Measurements from ENCODE around the gene DUSP15. TPM values are rescaled to one million over a fixed set of nuclear protein-coding genes. Genes with fewer than 3 reads are reported as not detected.

The DUSP15 gene
- total and polyA plus RNA-seq, 2 of the 8 experiments (the other 6 are each of a cell fraction or from before 2014, with no cell fraction given) = 0.91 to 3.2 TPM

DNA sequence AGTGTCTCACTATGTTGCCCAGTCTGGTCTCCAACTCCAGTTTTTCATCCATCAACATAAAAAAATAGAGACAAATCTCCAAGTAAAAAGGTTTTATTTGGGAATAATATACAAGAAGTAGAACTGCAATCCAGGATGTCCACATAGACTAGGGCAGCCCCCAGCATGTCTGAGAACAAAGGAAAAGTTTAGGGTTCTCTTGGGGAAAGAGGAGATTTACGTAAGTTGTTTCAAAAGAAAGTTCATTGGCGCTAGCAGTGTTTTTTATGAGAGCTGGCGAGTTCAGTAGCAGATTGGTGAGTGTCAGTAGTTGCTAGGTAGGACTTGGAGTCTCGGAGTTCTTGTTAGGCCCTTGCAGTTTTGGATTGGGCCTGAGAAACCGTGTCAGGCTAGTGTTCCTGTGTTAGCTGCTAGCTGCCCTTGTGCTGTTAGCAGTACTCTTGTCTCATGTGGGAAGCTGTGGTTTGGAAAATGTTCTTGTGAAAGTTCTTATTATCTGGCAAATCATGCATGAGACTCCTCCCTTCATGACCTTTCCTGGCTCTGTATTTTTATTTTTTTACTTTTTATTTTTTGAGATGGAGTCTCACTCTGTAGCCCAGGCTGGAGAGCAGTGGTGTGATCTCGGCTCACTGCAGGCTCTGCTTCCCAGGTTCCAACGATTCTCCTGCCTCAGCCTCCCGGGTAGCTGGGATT, 24.8 kb upstream of the DUSP15 start:
- H3K4me3 ChIP-seq (ENCODE audit: extremely low read depth in 1 of 4, insufficient read depth in 2 of 4, low read depth in 3 of 4, low read length in 4 of 4) = no peak overlapping the region
- no peak overlapping the region for H3K56ac ChIP-seq (replicated peaks; ENCODE audit: insufficient read length, low read depth, low read length)
- no peak for DNase-seq (ENCODE audit: low read depth in 1 of 2, low spot score in 2 of 2)
- H3K27me3 ChIP-seq (replicated peaks in 1 of 4; ENCODE audit: control insufficient read depth in 3 of 4, extremely low read depth in 1 of 4, insufficient read depth in 3 of 4, low read length in 3 of 4) = peaks cover 0 to 2% (median 0%) of the 10 kb centered on the region in 4 experiments; a peak in 2 of 7 replicates
- H3K4me1 ChIP-seq (replicated peaks in 1 of 4; ENCODE audit: control insufficient read depth in 3 of 4, insufficient read depth in 4 of 4, low read length in 3 of 4) = no peaks in the 10 kb centered on the region; a peak in 1 of 7 replicates
- no peak overlapping the region for H4K91ac ChIP-seq (replicated peaks; ENCODE audit: insufficient read length, low read length)
- H2BK120ac ChIP-seq (replicated peaks; ENCODE audit: low read depth, low read length) = no peak overlapping the region
- no peaks in the 10 kb centered on the region for H3K79me1 ChIP-seq (ENCODE audit: low read depth, low read length)
- no peaks in the 10 kb centered on the region for H3K9me3 ChIP-seq (ENCODE audit: insufficient read depth in 2 of 2, low read depth in 1 of 2, low read length in 1 of 2)
- peak; percentile 89 for FAIRE-seq
- no peak overlapping the region for H4K5ac ChIP-seq (ENCODE audit: insufficient read length, low read depth, low read length)
- H3K4me2 ChIP-seq (ENCODE audit: insufficient read depth in 1 of 2, low read depth in 2 of 2, low read length in 2 of 2) = no peak overlapping the region
- no peak overlapping the region for H2BK12ac ChIP-seq (ENCODE audit: low read depth, low read length)
- H2BK20ac ChIP-seq (ENCODE audit: low read length) = no peak overlapping the region
- POLR2A ChIA-PET (ENCODE audit: partially characterized antibody) = interaction anchor here (0.6 to 1.3 kb wide), 2 partner anchors 57 to 350 kb away, joined by 3 to 4 read pairs; partner anchors contain the start of gene PDRG1
- no peak overlapping the region for H3K18ac ChIP-seq (ENCODE audit: extremely low read depth, low read length)
- 0 out of 2 replicates have a peak overlapping the region, but pooled peaks have one; percentile 47 for H2AFZ ChIP-seq (ENCODE audit: low read length)
- no peak overlapping the region for H4K8ac ChIP-seq (ENCODE audit: extremely low read depth, insufficient read depth, low read length)
- 81% methylated on average over 8 of the region's 8 CpGs; no CpG with 5 or more reads in 1 of the 2 experiments for WGBS, 2 experiments (ENCODE audit: extremely low coverage in 1 of 2, insufficient coverage in 1 of 2, insufficient read length in 1 of 2, insufficient replicate concordance in 2 of 2, low coverage in 1 of 2, low lambda C conversion rate in 2 of 2, missing lambda C conversion rate in 1 of 2)
- H3K79me2 ChIP-seq (ENCODE audit: control insufficient read depth in 1 of 2, insufficient read depth in 2 of 2, low read length in 2 of 2) = no peaks in the 10 kb centered on the region
- H3K23ac ChIP-seq (ENCODE audit: insufficient read length) = no peak overlapping the region
- 0 out of 2 replicates have a peak overlapping the region, but pooled peaks have one; percentile 18 for H2BK5ac ChIP-seq (ENCODE audit: low read depth, low read length)
- no peaks in the 10 kb centered on the region for H3K36me3 ChIP-seq (ENCODE audit: control insufficient read depth in 2 of 4, insufficient read depth in 4 of 4, low read length in 3 of 4)
- TF ChIP-seq SP4 (IDR thresholded peaks at IDR 0.05; ENCODE audit: low read length) (no peak), TCF12 (IDR thresholded peaks at IDR 0.05; ENCODE audit: low read depth, low read length) (no peak), HDAC2 (IDR thresholded peaks at IDR 0.05; ENCODE audit: borderline replicate concordance in 1 of 2, low read depth in 2 of 2, low read length in 2 of 2) (no peak), CREB1 (IDR thresholded peaks at IDR 0.05) (peak; percentile 92), ASH2L (IDR thresholded peaks at IDR 0.05; ENCODE audit: low read length) (no peak), RFX5 (IDR thresholded peaks at IDR 0.05; ENCODE audit: borderline replicate concordance, low read depth, low read length) (peak; percentile 98)
- H3K27ac ChIP-seq (ENCODE audit: low read depth, low read length) = no peak overlapping the region
- no peak overlapping the region for H3K4ac ChIP-seq (replicated peaks; ENCODE audit: insufficient read length, low read depth, low read length)
- no peak overlapping the region for H2AK5ac ChIP-seq (ENCODE audit: low read depth, low read length)
- no peak overlapping the region for H3K9ac ChIP-seq (replicated peaks in 1 of 4; ENCODE audit: extremely low read depth in 1 of 4, low read depth in 3 of 4, low read length in 3 of 4)
- H3K23me2 ChIP-seq (ENCODE audit: low read depth, low read length) = no peaks in the 10 kb centered on the region
- CTCF ChIA-PET (ENCODE audit: partially characterized antibody) = interaction anchor here (0.6 to 2.2 kb wide), 4 partner anchors 38 to 134 kb away, joined by 3 to 8 read pairs (median 3); partner anchors contain the start of gene PDRG1
- H4K20me1 ChIP-seq (replicated peaks in 1 of 2; ENCODE audit: control insufficient read depth in 1 of 2, insufficient read depth in 2 of 2, low read length in 2 of 2) = no peaks in the 10 kb centered on the region
- H3K14ac ChIP-seq (ENCODE audit: insufficient read length) = no peak overlapping the region
- H2BK15ac ChIP-seq (ENCODE audit: low read length) = no peak overlapping the region

Data from H1 (cell line).